GM12891 (cell line): ENCODE results near the gene MYBPC1.

ENCODE experiments used
- POLR2A ChIP-seq: IDR thresholded peaks from 2 replicates; pipeline ENCODE4 v1.6.1; 2011; ENCODE audit warnings: low read depth, low read length, control low read depth
- TAF1 ChIP-seq: IDR thresholded peaks from 2 replicates; pipeline ENCODE4 v1.6.1; 2011; ENCODE audit warnings: low read depth, low read length, control low read depth

DNA sequence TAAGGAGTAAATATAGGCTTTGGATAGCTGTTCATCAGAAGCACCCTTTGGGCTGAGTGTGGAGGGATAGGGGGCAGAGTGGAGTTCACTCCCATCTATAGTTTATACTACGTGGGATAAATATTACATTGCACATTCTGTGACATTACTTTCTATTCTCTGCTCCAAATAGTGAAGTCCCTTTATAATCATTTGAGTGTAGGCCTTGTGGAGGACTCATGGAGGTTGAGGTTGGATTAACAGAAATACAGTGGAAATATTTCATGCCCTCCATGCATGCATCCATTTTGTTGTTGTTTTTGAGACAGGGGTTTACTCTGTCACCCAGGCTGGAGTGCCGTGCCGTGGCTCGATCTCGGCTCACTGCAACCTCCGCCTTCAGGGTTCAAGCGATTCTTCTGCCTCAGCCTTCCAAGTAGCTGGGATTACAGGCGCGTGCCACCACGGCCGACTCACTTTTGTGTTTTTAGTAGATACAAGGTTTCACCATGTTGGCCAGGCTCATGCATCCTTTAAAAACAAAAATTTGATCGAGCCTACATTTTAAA, 104.1 kb downstream of the MYBPC1 start:
- TF ChIP-seq TAF1 (no peak), POLR2A (no peak)
